ENCODE data around the gene IL18BP. TPM values are rescaled to one million over a fixed set of nuclear protein-coding genes. Genes with fewer than 3 reads are reported as not detected.

IL18BP gene
- total and polyA plus RNA-seq, 9 of the 15 experiments (the other 6 are each of a cell fraction or from before 2014, with no cell fraction given) = 0.34 to 9.4 (median 3.2) TPM

DNA sequence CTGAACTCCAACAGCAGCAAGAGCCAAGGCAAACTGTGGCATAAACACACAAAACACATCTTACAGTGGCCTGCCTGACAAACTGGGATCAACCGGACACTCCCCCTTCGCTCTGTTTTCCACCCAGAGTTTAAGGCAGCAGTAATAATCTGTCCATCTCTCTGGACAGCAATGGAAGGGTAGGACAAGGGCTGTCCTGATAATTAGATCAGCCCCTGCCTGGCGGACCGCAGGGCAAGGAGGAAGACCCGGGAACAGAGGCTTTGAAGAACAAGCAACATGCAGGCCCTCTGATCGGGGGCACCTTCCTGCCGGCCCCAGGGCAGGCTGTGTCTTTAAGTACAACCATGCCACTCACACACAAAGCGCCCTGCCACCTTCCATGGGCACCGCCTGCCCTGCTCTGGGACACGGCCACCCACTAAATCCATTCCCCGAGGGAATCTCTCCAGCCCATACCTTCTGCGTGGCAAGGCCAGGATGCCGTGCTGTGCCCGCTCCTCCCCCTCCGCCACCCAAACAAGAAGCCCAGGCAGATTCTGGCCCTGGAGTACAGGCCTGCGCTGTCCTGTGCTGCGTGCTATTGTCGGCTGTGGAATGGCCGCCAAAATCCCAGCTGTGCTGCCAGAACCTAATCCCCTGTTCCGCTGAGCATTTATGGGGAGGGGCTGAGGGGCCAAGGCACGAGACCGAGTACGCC, 42.8 kb downstream of the IL18BP start:
- Histone ChIP-seq H3K4me2 (ENCODE audit: insufficient read depth, low read length) (peak overlapping the region; percentile 88), H3K9me1 (ENCODE audit: control insufficient read depth, insufficient read depth, low read length) (peaks cover 3% of the 10 kb centered on the region), H2AFZ (ENCODE audit: low read depth, low read length) (peak overlapping the region; percentile 76; the same call in 1 of the 2 replicates), H3K4me3 (peak overlapping the region; percentile 44), H3K36me3 (ENCODE audit: control insufficient read depth, insufficient read depth, low read length) (peaks cover 7% of the 10 kb centered on the region; the same call in 1 of the 3 replicates), H3K4me1 (replicated peaks in 1 of 2; ENCODE audit: control insufficient read depth in 2 of 2, insufficient read depth in 2 of 2, low read length in 2 of 2) (peaks cover 26 to 30% of the 10 kb centered on the region in 2 experiments), H3K9me3 (replicated peaks; ENCODE audit: control insufficient read depth, insufficient read depth, low read depth, low read length) (no peaks in the 10 kb centered on the region), H3K79me2 (ENCODE audit: control insufficient read depth, insufficient read depth, low read length) (peaks cover 60% of the 10 kb centered on the region), H3K27me3 (ENCODE audit: control insufficient read depth in 2 of 2, insufficient read depth in 2 of 2, low read length in 2 of 2) (no peaks in the 10 kb centered on the region), H3K27ac (ENCODE audit: extremely low read depth, low read depth, low read length) (peak overlapping the region; percentile 78; the same call in 2 of the 3 replicates), H3K9ac (ENCODE audit: insufficient read depth in 1 of 2, low read depth in 2 of 2, low read length in 2 of 2) (peak overlapping the region; percentile 71 to 80; a peak in 3 of 4 replicates), H4K20me1 (replicated peaks; ENCODE audit: control insufficient read depth, insufficient read depth, low read length) (0 out of 2 replicates have a peak, but pooled peaks cover 10% of the 10 kb centered on the region)
- CTCF ChIA-PET (ENCODE audit: low intra/inter-chr PET ratio) = no interaction called here
- FAIRE-seq = no peak
- intact Hi-C loops (cut with micrococcal nuclease) = loop anchor here (2.0 kb wide), 1 partner anchor 39 kb away; the partner anchor contains the start of genes LRRC51 and NUMA1
- peak in 2 of 4 experiments; percentile 27 to 32 for DNase-seq (ENCODE audit: extremely low read depth in 1 of 4, low spot score in 3 of 4)
- 0 out of 2 replicates have a peak, but pooled peaks have one; percentile 33 for TF ChIP-seq GATA2 (CRISPR knock-in tag; IDR thresholded peaks at IDR 0.05)
- TF ChIP-seq CREB1 (IDR thresholded peaks at IDR 0.05) = no peak
- TF ChIP-seq CREB1 (CRISPR knock-in tag; IDR thresholded peaks at IDR 0.05) = 0 out of 2 replicates have a peak, but pooled peaks have one; percentile 20
- TF ChIP-seq, protein P1, sequence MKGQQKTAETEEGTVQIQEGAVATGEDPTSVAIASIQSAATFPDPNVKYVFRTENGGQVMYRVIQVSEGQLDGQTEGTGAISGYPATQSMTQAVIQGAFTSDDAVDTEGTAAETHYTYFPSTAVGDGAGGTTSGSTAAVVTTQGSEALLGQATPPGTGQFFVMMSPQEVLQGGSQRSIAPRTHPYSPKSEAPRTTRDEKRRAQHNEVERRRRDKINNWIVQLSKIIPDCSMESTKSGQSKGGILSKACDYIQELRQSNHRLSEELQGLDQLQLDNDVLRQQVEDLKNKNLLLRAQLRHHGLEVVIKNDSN (CRISPR knock-in tag; IDR thresholded peaks at IDR 0.05) = peak; percentile 19; the same call in 1 of the 2 replicates
- no peak for TF ChIP-seq MAFF (IDR thresholded peaks at IDR 0.05; ENCODE audit: low read length)
- 0 out of 2 replicates have a peak, but pooled peaks have one; percentile 23 for TF ChIP-seq POLR2G (IDR thresholded peaks at IDR 0.05; ENCODE audit: low read depth, low read length)
- 0 out of 4 replicates have a peak, but pooled peaks of 1 of the 2 experiments have one; percentile 21 for TF ChIP-seq TEAD1 (CRISPR knock-in tag; IDR thresholded peaks at IDR 0.05)
- no peak for TF ChIP-seq ZBTB26 (CRISPR knock-in tag; IDR thresholded peaks at IDR 0.05)
- ATAC-seq = peak; percentile 52
- no TSS peak for BruUV-seq (replicated peaks)
- in situ Hi-C loops (cut with MboI) = no loop called here
- 63% methylated on average over 22 of the region's 23 CpGs for WGBS (ENCODE audit: insufficient coverage, low coverage, missing lambda C conversion rate)
- POLR2A ChIA-PET = interaction anchor here (0.6 to 2.0 kb wide), 2 partner anchors 21 to 98 kb away, joined by 3 to 5 read pairs; no protein-coding TSS in a partner anchor
